Liver (tissue), 9 donors: ENCODE results near the gene SLC26A9. TPM values are rescaled to one million over a fixed set of nuclear protein-coding genes. Genes with fewer than 3 reads are reported as not detected.

Experiments
- DNase-seq: peaks from one replicate; pipeline ENCODE4 v3.0.0-alpha.2; 2017; ENCODE audit warnings: low spot score
- H3K27ac ChIP-seq, 2 donors: one replicate each; pipeline ENCODE4 v1.7.0; 2013; ENCODE audit warnings: inconsistent platforms in 2 of 2, low read length in 2 of 2, control low read depth in 1 of 2, low read depth in 1 of 2, mild to moderate bottlenecking in 1 of 2
- H3K27me3 ChIP-seq, 4 donors: one replicate each; pipeline versions ENCODE4 v1.6.1 to v1.7.0; 2013; ENCODE audit warnings: low read length in 3 of 4, inconsistent platforms in 1 of 4, mild to moderate bottlenecking in 1 of 4, moderate library complexity in 1 of 4; ENCODE audit not compliant: control insufficient read depth in 4 of 4, insufficient read depth in 4 of 4
- H3K36me3 ChIP-seq, 4 donors: one replicate each; pipeline versions ENCODE4 v1.6.1 to v1.7.0; 2013; ENCODE audit warnings: low read length in 3 of 4, mild to moderate bottlenecking in 3 of 4, low read depth in 1 of 4, moderate library complexity in 1 of 4; ENCODE audit not compliant: control insufficient read depth in 4 of 4, insufficient read depth in 3 of 4
- H3K4me1 ChIP-seq, 4 donors: one replicate each; pipeline versions ENCODE4 v1.6.1 to v1.7.0; 2013; ENCODE audit warnings: low read length in 3 of 4, mild to moderate bottlenecking in 3 of 4, moderate library complexity in 1 of 4; ENCODE audit not compliant: control insufficient read depth in 4 of 4, insufficient read depth in 4 of 4
- H3K4me3 ChIP-seq, 3 donors: one replicate each; pipeline versions ENCODE4 v1.6.1 to v1.7.0; 2013; ENCODE audit warnings: low read length in 3 of 3, control low read depth in 1 of 3, low read depth in 1 of 3, mild to moderate bottlenecking in 1 of 3
- H3K9ac ChIP-seq, 2 donors: one replicate each; pipeline ENCODE4 v1.7.0; 2013; ENCODE audit warnings: low read length in 2 of 2, mild to moderate bottlenecking in 2 of 2, moderate library complexity in 2 of 2, control low read depth in 1 of 2, low read depth in 1 of 2
- H3K9me3 ChIP-seq, 4 donors: one replicate each; pipeline versions ENCODE4 v1.6.1 to v1.7.0; 2013; ENCODE audit warnings: low read length in 3 of 4; ENCODE audit not compliant: control insufficient read depth in 4 of 4
- ATF3 ChIP-seq: IDR thresholded peaks from 2 replicates; pipeline ENCODE4 v1.6.1; 2016; ENCODE audit warnings: antibody characterized with exemption
- CTCF ChIP-seq: fragments of 150-350 bp; IDR thresholded peaks from 2 replicates; pipeline ENCODE4 v1.5.1; 2017; ENCODE audit warnings: improper control_type of control experiment, low read depth, low read length; ENCODE audit not compliant: missing input control
- FOXA1 ChIP-seq: IDR thresholded peaks from 2 replicates; pipeline ENCODE4 v1.6.1; 2016; ENCODE audit warnings: antibody characterized with exemption
- FOXA2 ChIP-seq: IDR thresholded peaks from 2 replicates; pipeline ENCODE4 v1.6.1; 2016; ENCODE audit warnings: antibody characterized with exemption
- GABPA ChIP-seq, 2 donors: IDR thresholded peaks in 1 of 2; conservative IDR thresholded peaks in 1 of 2; 2 replicates each; pipeline ENCODE4 v1.6.1; 2016; ENCODE audit warnings: antibody characterized with exemption in 2 of 2, mild to moderate bottlenecking in 1 of 2, moderate library complexity in 1 of 2
- HNF4A ChIP-seq, 2 donors: conservative IDR thresholded peaks; 2 replicates each; pipeline ENCODE4 v1.6.1; 2016; ENCODE audit warnings: antibody characterized with exemption in 2 of 2, mild to moderate bottlenecking in 2 of 2
- HNF4G ChIP-seq: IDR thresholded peaks from 2 replicates; pipeline ENCODE4 v1.6.1; 2016; ENCODE audit warnings: antibody characterized with exemption
- JUND ChIP-seq, 2 donors: IDR thresholded peaks; 2 replicates each; pipeline ENCODE4 v1.6.1; 2016; ENCODE audit warnings: antibody characterized with exemption in 2 of 2
- MAX ChIP-seq: IDR thresholded peaks from 2 replicates; pipeline ENCODE4 v1.6.1; 2016; ENCODE audit warnings: antibody characterized with exemption
- NR2F2 ChIP-seq: IDR thresholded peaks from 2 replicates; pipeline ENCODE4 v1.6.1; 2016; ENCODE audit warnings: antibody characterized with exemption
- RAD21 ChIP-seq, 2 donors: IDR thresholded peaks; 2 replicates each; pipeline ENCODE4 v1.6.1; 2016; ENCODE audit warnings: antibody characterized with exemption in 2 of 2, mild to moderate bottlenecking in 2 of 2
- TAF1 ChIP-seq: conservative IDR thresholded peaks from 2 replicates; pipeline ENCODE4 v1.6.1; 2016; ENCODE audit warnings: antibody characterized with exemption, mild to moderate bottlenecking
- YY1 ChIP-seq: IDR thresholded peaks from 2 replicates; pipeline ENCODE4 v1.6.1; 2016; ENCODE audit warnings: antibody characterized with exemption, mild to moderate bottlenecking
- ZBTB33 ChIP-seq: IDR thresholded peaks from 2 replicates; pipeline ENCODE4 v1.6.1; 2016; ENCODE audit warnings: antibody characterized with exemption
- WGBS: extraction: QIAGEN DNeasy Blood & Tissue Kit; methylation state at CpG from one replicate; pipeline ENCODE4 v1.1.7; 2013; 5-methylcytosine and 5-hydroxymethylcytosine counted together
- polyA plus RNA-seq, 2 donors: library from polyadenylated mRNA; stranded (reverse) in 1 of 2; unstranded in 1 of 2; fragments of 200-250 nt in 1 of 2; fragments of >200 nt in 1 of 2; fragmentation: Nextera tagmentation in 1 of 2; extraction: Ambion mirVana in 1 of 2; gene quantifications; one replicate each; pipeline versions ENCODE4 v1.2.1 to v1.2.3, GENCODE V29; 2013 to 2015
- total RNA-seq, 2 donors: library from RNA; depleted of rRNA; stranded (reverse); fragments of >200 nt; gene quantifications; one replicate each; pipeline ENCODE4 v1.2.3, GENCODE V29; 2014
- donor health status: healthy.
- donor health status: healthy.
- donor health status: healthy.
- donor health status: healthy.
- donor health status: healthy.

Gene SLC26A9
- total and polyA plus RNA-seq, 4 donors = not detected

GRCh38 chr1:205962821-205963221, 19.6 kb upstream of the SLC26A9 start:
- no peak overlapping the region for H3K9ac ChIP-seq
- H3K9me3 ChIP-seq = no peaks in the 10 kb centered on the region
- WGBS = 85% methylated on average over 6 of the region's 6 CpGs
- H3K4me1 ChIP-seq = no peaks in the 10 kb centered on the region
- TF ChIP-seq YY1 (no peak), MAX (no peak), HNF4A (conservative IDR thresholded peaks at IDR 0.05) (no peak), NR2F2 (no peak), ATF3 (no peak), CTCF (no peak), HNF4G (no peak), FOXA1 (no peak), RAD21 (IDR thresholded peaks at IDR 0.05) (no peak), TAF1 (no peak)
- H3K27ac ChIP-seq = no peak overlapping the region
- H3K27me3 ChIP-seq = no peaks in the 10 kb centered on the region
- H3K4me3 ChIP-seq = no peak overlapping the region
- no peaks in the 10 kb centered on the region for H3K36me3 ChIP-seq
- no peak for DNase-seq

GRCh38 chr1:205961991-205962820, 18.9 kb upstream of the SLC26A9 start:
- no peak overlapping the region for H3K27ac ChIP-seq
- no peak for DNase-seq
- H3K27me3 ChIP-seq = no peaks in the 10 kb centered on the region
- no peak for TF ChIP-seq TAF1
- TF ChIP-seq HNF4G = no peak
- TF ChIP-seq HNF4A (conservative IDR thresholded peaks at IDR 0.05) = no peak
- no peak for TF ChIP-seq ATF3
- TF ChIP-seq GABPA (IDR thresholded peaks at IDR 0.05 in 1 of 2, conservative IDR thresholded peaks at IDR 0.05 in 1 of 2) = no peak
- TF ChIP-seq MAX = no peak
- no peak for TF ChIP-seq FOXA2
- TF ChIP-seq JUND (IDR thresholded peaks at IDR 0.05) = no peak
- WGBS = 72% methylated on average over 9 of the region's 9 CpGs
- no peaks in the 10 kb centered on the region for H3K9me3 ChIP-seq
- no peak overlapping the region for H3K4me3 ChIP-seq
- no peaks in the 10 kb centered on the region for H3K4me1 ChIP-seq
- H3K36me3 ChIP-seq = no peaks in the 10 kb centered on the region
- H3K9ac ChIP-seq = no peak overlapping the region

GRCh38 chr1:205961405-205961804, 18.1 kb upstream of the SLC26A9 start:
- Histone ChIP-seq H3K36me3 (no peaks in the 10 kb centered on the region), H3K4me1 (no peaks in the 10 kb centered on the region), H3K27me3 (peaks cover 0 to 4% (median 0%) of the 10 kb centered on the region in 4 donors), H3K4me3 (no peak overlapping the region), H3K9me3 (no peaks in the 10 kb centered on the region), H3K27ac (no peak overlapping the region), H3K9ac (no peak overlapping the region)
- no peak for TF ChIP-seq ZBTB33
- no peak for TF ChIP-seq RAD21 (IDR thresholded peaks at IDR 0.05)
- no peak for TF ChIP-seq FOXA2
- no peak for TF ChIP-seq JUND (IDR thresholded peaks at IDR 0.05)
- WGBS = 52% methylated on average over 2 of the region's 2 CpGs
- DNase-seq = no peak
